SH-SY5Y (cell line): ENCODE results near the gene CHRM1.

Experiments
- GATA2 ChIP-seq: IDR thresholded peaks from 2 replicates; pipeline ENCODE4 v1.6.1; 2011; ENCODE audit warnings: mild to moderate bottlenecking, low read depth, low read length
- GATA3 ChIP-seq: IDR thresholded peaks from 2 replicates; pipeline ENCODE4 v1.6.1; 2011; ENCODE audit warnings: low read depth, mild to moderate bottlenecking, low read length, moderate library complexity

CHRM1 gene

GRCh38 chr11:62930666-62931065 lies 9.5 kb upstream of the CHRM1 start:
- no peak for TF ChIP-seq GATA2
- TF ChIP-seq GATA3 = no peak

DNA sequence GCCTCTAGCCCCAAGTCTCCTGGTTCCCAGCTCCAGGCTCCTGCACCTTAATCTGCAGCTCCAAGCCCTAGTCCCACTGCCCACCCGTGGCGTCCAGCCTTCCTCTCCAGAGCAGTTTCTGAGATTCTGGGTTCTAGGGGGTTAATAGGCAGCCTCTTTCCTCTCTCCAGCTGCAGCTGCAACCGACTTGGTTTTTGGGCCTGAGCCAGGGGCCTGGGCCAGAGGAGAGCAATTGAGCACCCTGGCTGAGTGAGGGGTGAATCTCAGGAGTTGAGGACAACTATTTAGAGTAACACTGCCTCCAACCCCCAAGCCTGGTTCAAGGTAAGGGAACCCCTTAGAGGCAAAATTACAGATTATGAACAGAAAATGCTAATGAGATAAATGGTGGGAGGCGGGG lies 9.0 kb upstream of the CHRM1 start:
- no peak for TF ChIP-seq GATA3
- no peak for TF ChIP-seq GATA2

DNA sequence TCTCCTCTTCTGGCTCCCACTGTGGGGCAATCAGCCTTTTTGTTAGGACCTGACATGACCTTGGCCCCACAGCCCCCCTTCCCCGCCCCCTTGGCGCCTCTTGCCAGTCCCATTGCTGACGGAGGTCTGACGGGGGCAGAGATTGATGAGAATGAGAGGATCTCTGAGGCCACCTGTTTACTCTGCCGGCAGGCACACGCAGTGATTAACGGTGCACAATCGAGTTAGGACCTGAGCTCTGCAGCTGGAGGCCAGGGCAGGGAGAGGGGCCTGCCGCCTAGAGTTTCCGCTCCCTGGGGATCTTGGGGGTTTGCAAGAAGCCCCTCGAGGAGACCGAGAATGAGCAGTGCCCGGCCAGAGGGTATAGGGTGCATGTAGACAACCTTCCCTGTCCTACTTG lies 6.8 kb upstream of the CHRM1 start:
- TF ChIP-seq GATA2 (no peak), GATA3 (no peak)

DNA sequence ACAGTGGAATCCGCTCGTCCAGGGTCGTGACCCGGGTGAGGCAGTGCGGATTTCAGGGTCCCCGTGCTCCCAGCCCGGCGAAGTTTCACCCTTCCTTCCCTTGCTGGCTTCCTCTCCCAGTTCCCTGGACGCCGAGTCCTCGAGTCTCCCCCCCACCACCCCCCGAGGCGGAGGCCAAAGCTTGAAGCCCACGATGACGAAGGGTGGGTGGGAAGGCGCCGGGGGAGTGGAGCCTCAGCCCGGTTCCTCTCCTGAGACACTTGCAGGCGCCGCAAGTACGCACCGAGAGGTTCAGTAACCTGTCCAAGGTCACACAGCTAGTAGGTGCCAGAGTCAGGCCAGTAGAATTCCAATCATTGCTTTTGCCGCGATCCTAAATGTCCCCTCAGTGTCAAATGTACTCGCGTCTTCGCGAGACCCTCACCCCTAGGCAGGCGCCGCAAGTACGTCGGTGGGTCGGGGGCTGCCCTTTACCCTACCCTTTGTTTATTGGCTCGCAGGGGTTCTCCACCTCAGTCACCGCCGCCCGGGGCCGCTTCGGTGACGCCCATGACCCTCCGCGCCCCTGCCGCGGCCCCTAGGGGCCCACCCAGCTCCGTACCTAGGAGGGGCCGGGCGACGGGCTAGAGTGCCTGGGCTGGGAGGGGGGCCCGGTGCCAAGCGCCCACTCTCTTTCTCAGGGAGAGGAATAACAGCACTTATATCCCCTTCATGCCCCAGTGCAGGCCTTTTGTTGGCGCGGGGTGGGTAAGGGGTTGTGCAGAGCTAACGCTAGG lies 5.7 kb upstream of the CHRM1 start:
- TF ChIP-seq GATA2 (no peak), GATA3 (no peak)

DNA sequence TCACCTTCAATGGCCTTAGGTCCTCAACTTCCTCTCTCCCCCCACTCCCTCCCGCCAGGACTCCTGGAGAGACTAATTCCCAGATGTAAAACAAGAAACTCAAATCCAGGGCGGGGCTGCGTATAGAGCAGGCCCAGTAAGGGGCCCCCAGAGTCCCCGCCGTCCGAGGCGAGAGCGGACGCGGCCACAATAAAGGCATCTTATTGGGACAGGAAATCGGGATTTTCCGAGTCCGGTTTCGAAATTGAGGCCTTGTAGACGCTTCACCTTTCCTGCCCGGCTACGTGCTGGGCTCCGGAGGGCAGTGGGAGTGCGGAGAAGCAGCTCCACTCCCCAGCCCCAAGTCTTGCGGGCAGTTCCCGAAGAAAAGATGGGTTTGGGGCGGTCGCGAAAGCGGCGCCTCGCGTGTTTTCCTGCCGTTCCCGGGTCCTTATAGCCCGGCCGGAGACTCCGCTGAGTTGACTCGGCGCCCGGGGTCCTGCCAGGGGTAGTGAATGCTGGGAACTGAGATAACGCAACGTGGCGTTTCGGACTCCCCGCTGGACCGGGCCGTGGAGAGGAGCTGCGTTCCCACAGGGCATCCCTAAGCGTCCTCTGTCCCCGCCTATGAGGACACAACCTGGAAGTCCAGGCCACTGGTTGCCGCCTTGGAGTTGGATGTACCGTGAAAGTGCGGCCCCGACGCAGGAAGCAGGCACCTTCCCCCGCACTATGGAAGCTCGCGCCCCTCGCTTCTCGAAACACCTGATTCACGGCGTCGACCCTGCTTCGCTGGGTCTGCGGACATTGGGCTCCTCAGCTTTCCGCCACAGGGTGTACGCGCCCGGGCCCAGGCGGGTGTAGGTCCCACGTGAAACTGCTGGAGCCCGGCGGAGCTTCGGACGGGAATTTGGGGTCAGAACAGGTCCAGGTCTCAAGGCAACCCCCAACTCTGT lies 4.8 kb upstream of the CHRM1 start:
- TF ChIP-seq GATA3 (no peak), GATA2 (no peak)

- TF ChIP-seq GATA3 (no peak), GATA2 (no peak)
Measured at GRCh38 chr11:62925308-62925707, 4.1 kb upstream of the CHRM1 start.

DNA sequence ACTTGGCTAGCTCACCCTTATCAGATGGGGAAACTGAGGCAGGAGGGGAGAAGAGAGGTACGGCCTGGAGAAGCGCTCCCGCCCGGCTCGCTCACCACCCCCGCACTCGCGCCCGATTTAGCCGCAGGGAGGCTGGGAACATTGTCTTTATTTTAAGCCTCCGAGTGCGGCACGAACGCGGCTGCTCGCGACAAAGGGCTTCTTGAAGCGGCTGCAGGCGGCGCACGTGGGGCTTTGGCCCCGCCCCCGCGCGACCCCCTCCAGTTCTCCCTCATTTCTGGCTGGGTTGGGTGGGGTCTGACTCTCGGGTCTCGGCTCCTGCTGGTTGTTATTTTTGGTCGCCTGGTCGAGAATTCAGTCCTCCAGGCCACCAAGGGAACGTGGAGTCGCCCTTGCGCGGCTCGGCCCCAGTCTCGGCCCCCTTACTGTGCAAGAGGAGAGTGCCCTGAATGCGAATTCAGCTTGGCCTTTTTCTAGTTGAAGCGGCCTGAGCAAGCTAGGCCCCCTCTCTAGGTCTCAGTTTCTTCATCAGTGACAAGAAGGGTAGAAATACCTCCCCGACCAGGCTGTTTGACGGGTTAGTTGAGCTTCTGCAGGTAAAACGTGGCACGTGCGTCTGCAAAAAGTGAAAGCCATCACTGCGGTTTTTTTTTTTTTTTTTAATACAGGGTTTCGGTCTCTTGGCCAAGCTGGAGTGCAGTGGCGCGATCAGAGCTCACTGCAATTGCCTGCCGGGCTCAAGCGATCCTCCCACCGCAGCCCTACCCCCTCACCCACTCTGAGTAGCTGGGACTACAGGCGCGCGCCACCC lies 2.6 kb upstream of the CHRM1 start:
- TF ChIP-seq GATA3 = no peak
- TF ChIP-seq GATA2 = no peak

GRCh38 chr11:62922653-62923431 lies 1.7 kb upstream of the CHRM1 start:
- TF ChIP-seq GATA3 (no peak), GATA2 (no peak)

DNA sequence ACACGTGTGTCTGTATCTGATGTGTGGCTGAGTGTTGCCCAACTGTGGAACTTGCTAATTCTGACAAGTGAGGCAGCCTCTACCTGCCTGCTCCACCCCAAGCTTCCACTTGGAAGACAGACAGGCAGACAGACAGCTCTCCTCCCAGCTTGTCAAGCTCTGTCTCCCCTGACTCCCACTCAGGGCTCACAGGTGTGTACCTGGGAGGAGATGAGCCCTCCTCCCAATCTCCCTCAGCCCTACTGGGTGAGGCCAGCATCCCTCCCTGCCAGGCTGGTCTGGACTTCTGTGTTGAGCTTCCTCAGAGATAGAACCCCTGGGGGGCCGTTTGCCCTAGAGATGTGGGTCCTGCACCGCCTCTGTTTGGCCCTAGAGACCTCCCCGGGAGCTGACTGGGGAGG lies 1.0 kb upstream of the CHRM1 start:
- TF ChIP-seq GATA3 = no peak

GRCh38 chr11:62921573-62922188 lies 518 bp upstream of the CHRM1 start:
- no peak for TF ChIP-seq GATA3
- no peak for TF ChIP-seq GATA2

DNA sequence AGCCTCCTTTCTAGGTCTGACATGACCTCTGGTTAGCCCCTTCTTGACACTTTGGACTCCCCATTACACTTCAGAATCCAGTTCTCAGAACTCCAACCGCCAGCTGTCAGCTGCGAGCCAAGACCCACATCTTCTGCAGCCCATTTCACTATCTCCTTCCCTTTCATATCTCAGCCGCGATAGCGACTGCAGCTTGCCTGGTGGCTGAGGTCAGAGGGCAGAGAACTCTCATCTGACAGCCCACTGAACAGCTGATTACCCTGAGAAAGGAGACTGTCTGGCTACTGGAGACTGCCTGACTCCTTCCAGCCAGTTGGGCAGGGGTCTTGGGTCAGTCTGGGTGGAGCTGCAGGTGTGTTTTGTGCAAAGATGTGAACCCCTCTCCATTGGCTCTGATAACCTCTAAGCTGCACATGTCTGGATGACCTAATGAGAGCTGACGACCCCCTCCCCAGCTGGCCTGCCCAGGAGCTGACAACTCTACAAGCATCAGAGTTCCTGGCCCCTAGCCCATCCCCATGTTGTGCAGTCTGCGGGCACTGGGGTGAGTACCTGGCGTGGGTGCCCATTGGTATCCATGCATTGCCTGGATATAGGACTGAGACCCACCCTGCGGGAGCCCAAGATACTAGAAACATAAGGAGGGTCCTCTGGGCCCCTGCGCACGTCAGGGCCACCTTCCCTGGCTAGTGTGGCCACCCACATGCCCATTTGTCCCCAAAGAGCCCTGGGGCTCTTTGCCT lies 1.1 kb downstream of the CHRM1 start:
- no peak for TF ChIP-seq GATA2
- TF ChIP-seq GATA3 = no peak

DNA sequence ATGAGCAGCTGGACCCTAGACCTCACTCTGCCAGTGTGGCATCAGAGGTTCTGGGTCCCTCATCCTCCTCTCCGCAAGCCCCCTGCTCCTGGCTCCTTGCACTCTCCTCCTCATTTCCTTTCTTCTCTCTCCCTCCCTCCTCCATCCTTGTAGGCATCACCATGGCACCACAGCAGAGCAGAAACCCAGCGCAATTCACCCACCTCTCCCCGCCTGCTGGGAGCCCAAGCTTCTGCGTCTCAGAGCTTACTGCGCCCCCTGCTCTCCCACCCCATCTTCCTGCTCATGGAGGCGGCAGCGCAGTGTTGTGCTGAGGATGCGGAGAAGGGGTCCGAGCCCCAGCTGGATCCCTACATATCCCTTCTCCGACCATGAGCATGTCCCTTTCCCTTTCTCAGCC lies 1.7 kb downstream of the CHRM1 start:
- TF ChIP-seq GATA3 (no peak), GATA2 (no peak)

DNA sequence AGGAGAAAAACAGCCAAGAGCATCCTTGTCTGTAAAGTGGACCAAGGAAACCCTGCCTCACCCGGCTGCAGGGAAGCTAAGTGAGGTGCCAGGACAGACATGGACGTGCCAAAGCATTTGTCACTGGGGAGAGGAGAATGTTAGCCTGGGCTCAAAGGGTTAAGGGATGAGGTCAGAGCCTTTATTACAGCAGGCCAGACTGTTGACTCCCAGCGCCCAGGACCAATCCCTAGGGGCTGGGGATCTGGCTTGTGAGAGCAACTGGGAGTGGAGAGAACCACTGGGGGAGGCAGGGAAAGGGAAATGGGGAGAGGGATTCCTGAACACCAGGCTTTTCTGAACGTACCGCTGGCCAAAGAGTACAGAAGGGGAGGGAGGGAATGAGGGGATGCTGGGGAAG lies 2.6 kb downstream of the CHRM1 start:
- TF ChIP-seq GATA2 (no peak), GATA3 (no peak)
